HCT116 (cell line): ENCODE results near the gene SRRD.

Source experiments
- ELF1 ChIP-seq: IDR thresholded peaks from 2 replicates; pipeline ENCODE4 v1.6.1; 2012; ENCODE audit warnings: low read depth, borderline replicate concordance
- POLR2AphosphoS5 ChIP-seq: IDR thresholded peaks from 2 replicates; pipeline ENCODE4 v1.6.1; 2011; ENCODE audit warnings: mild to moderate bottlenecking, low read depth, low read length, moderate library complexity

GRCh38 chr22:26524870-26525269 lies 41.2 kb downstream of the SRRD start:
- TF ChIP-seq ELF1 (no peak), POLR2AphosphoS5 (no peak)
